Measurements from ENCODE around the gene FKBP6.
"Not testable (repeated sequence)": the region's sequence is repeated elsewhere in the genome, so short reads cannot be mapped to it uniquely, and the experiment has no call there.

DNA sequence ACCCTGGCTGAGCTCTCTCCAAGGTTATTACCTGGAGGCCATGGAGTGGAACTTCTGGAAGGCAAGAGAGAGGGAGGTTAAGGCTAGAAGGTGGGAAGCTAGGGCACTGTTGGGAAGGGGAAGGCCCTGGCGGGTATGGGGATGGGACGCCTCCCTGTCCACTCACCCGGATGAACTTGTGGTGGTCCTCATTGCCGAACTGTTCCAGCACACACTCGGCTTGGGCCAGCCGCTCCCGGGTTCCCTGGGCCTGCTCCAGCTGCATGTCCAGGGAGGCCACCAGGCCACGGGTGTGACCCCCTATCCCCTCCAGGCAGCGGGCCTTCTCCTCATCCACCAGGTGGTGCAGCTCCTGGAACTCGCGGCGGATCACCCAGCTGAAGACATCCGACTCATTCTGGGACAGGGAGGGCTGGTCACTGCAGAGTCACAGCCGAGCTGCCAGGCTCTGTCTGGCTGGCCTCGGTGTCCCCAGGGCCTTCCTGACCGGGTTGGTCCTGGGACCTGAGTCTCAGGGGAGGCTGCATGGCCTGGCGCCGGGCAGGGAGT, 9.2 kb upstream of the FKBP6 start:
- TF ChIP-seq CTCF, POLR2A (IDR thresholded peaks at IDR 0.05): not testable (repeated sequence)
